Gastrocnemius medialis (tissue), 4 donors: Measurements from ENCODE around the gene ZNF423.

Experiments
- POLR2A ChIP-seq, 2 donors: fragments of 450-650 bp; IDR thresholded peaks; one replicate each; pipeline ENCODE4 v1.6.1; 2017; ENCODE audit warnings: antibody characterized with exemption in 2 of 2, mild to moderate bottlenecking in 2 of 2, moderate library complexity in 2 of 2
- TF ChIP-seq, protein P1 (sequence below), 5 experiments: fragments of 450-650 bp in 3 of 5; fragments of 200-600 bp in 2 of 5; sonication (generic) in 2 of 5; IDR thresholded peaks in 4 of 5; conservative IDR thresholded peaks in 1 of 5; 1 replicate in 4 of 5; 2 replicates in 1 of 5; pipeline ENCODE4 v1.5.1; 2016 to 2019; ENCODE audit warnings: antibody characterized with exemption in 5 of 5, mild to moderate bottlenecking in 3 of 5, moderate library complexity in 3 of 5

DNA sequence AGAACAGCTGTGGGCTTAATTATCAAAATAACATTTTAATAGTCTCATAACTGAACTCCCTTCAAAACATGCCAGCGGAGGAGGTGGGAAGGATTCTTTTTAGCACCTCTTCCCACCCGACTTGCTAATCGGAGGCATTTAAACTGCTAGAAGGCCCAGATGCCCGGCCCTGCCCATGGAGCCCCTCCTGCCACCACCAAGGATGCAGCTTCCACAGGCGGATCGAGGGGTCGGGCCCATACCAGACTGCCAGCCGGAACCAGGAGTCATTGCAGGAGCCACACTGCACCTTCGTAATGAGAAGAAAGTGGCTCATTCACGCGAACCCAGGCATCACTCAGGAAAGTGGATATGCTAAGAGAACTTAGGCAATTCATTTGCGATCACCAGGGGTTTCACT lies 281.1 kb downstream of the ZNF423 start:
- TF ChIP-seq, protein P1, sequence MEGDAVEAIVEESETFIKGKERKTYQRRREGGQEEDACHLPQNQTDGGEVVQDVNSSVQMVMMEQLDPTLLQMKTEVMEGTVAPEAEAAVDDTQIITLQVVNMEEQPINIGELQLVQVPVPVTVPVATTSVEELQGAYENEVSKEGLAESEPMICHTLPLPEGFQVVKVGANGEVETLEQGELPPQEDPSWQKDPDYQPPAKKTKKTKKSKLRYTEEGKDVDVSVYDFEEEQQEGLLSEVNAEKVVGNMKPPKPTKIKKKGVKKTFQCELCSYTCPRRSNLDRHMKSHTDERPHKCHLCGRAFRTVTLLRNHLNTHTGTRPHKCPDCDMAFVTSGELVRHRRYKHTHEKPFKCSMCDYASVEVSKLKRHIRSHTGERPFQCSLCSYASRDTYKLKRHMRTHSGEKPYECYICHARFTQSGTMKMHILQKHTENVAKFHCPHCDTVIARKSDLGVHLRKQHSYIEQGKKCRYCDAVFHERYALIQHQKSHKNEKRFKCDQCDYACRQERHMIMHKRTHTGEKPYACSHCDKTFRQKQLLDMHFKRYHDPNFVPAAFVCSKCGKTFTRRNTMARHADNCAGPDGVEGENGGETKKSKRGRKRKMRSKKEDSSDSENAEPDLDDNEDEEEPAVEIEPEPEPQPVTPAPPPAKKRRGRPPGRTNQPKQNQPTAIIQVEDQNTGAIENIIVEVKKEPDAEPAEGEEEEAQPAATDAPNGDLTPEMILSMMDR (IDR thresholded peaks at IDR 0.05 in 4 of 5, conservative IDR thresholded peaks at IDR 0.05 in 1 of 5): no peak
- no peak for TF ChIP-seq POLR2A (IDR thresholded peaks at IDR 0.05)
